Muscle of leg (tissue), 11 donors: ENCODE results near the gene ZBED3. TPM values are rescaled to one million over a fixed set of nuclear protein-coding genes. Genes with fewer than 3 reads are reported as not detected.
"Not testable (repeated sequence)": the region's sequence is repeated elsewhere in the genome, so short reads cannot be mapped to it uniquely, and the experiment has no call there.

Experiments used
- DNase-seq: peaks from one replicate; pipeline ENCODE4 v3.0.0; 2013
- H3K27ac ChIP-seq: one replicate; pipeline ENCODE4 v1.5.1; 2013; ENCODE audit warnings: mild to moderate bottlenecking, low read length, control low read depth
- H3K27me3 ChIP-seq: one replicate; pipeline ENCODE4 v1.6.1; 2013; ENCODE audit warnings: low read length; ENCODE audit not compliant: control insufficient read depth, insufficient read depth
- H3K36me3 ChIP-seq: one replicate; pipeline ENCODE4 v1.6.1; 2013; ENCODE audit warnings: low read length; ENCODE audit not compliant: control insufficient read depth, insufficient read depth
- H3K4me1 ChIP-seq: one replicate; pipeline ENCODE4 v1.6.1; 2013; ENCODE audit warnings: low read length; ENCODE audit not compliant: control insufficient read depth, insufficient read depth
- H3K4me3 ChIP-seq: one replicate; pipeline ENCODE4 v1.5.1; 2013; ENCODE audit warnings: low read length, control low read depth
- H3K9me3 ChIP-seq: replicated peaks from 2 replicates; pipeline ENCODE4 v1.6.1; 2013; ENCODE audit warnings: low read depth, low read length; ENCODE audit not compliant: control insufficient read depth
- WGBS: methylation state at CpG from one replicate; pipeline ENCODE4 v1.1.5; 2013; ENCODE audit warnings: missing lambda C conversion rate; ENCODE audit not compliant: insufficient coverage; 5-methylcytosine and 5-hydroxymethylcytosine counted together
- polyA plus RNA-seq, 8 donors: library from polyadenylated mRNA; unstranded; fragments of 120-200 nt; gene quantifications; one replicate each; pipeline versions ENCODE4 v1.2.1 to v1.2.3, GENCODE V29; 2013; ENCODE audit warnings: inconsistent platforms in 1 of 8, low replicate concordance in 1 of 8; ENCODE audit not compliant: insufficient read length in 8 of 8, insufficient read depth in 1 of 8
- total RNA-seq: library from RNA; stranded (reverse); fragments of 120-200 nt; gene quantifications from one replicate; pipeline ENCODE4 v1.2.4, GENCODE V29; 2013

Gene ZBED3
- total and polyA plus RNA-seq, 9 donors: 3.2 to 11.2 (median 8.9) TPM

GRCh38 chr5:77117161-77117560 is 30.1 kb upstream of the ZBED3 start:
- Histone ChIP-seq H3K36me3 (peaks cover 3% of the 10 kb centered on the region), H3K4me3 (no peak overlapping the region), H3K4me1 (no peaks in the 10 kb centered on the region), H3K27ac (no peak overlapping the region), H3K27me3 (no peaks in the 10 kb centered on the region), H3K9me3 (no peaks in the 10 kb centered on the region)
- peak; percentile 12 for DNase-seq
- no CpG with 5 or more reads among the region's 2 CpGs for WGBS

- WGBS: no CpG with 5 or more reads among the region's 4 CpGs
- H3K36me3 ChIP-seq, H3K4me3 ChIP-seq, H3K9me3 ChIP-seq, H3K4me1 ChIP-seq, DNase-seq, H3K27ac ChIP-seq, H3K27me3 ChIP-seq: not testable (repeated sequence)
These were observed 19.9 kb upstream of the ZBED3 start for GRCh38 chr5:77107035-77107434.

- H3K4me3 ChIP-seq: no peak overlapping the region
- no peaks in the 10 kb centered on the region for H3K9me3 ChIP-seq
- no peak for DNase-seq
- no peak overlapping the region for H3K27ac ChIP-seq
- H3K36me3 ChIP-seq: no peaks in the 10 kb centered on the region
- no peaks in the 10 kb centered on the region for H3K27me3 ChIP-seq
- H3K4me1 ChIP-seq: no peaks in the 10 kb centered on the region
These were observed 17.7 kb upstream of the ZBED3 start for GRCh38 chr5:77104813-77105212.

- no peaks in the 10 kb centered on the region for H3K9me3 ChIP-seq
- no peaks in the 10 kb centered on the region for H3K4me1 ChIP-seq
- H3K27me3 ChIP-seq: no peaks in the 10 kb centered on the region
- H3K4me3 ChIP-seq: no peak overlapping the region
- no peak for DNase-seq
- no peak overlapping the region for H3K27ac ChIP-seq
- peaks cover 4% of the 10 kb centered on the region for H3K36me3 ChIP-seq
- no CpG with 5 or more reads among the region's 1 CpG for WGBS
These were observed 16.4 kb upstream of the ZBED3 start for GRCh38 chr5:77103457-77103856.

- H3K4me1 ChIP-seq: no peaks in the 10 kb centered on the region
- H3K9me3 ChIP-seq: no peaks in the 10 kb centered on the region
- WGBS: 73% methylated on average over 3 of the region's 7 CpGs
- DNase-seq: no peak
- no peak overlapping the region for H3K27ac ChIP-seq
- H3K27me3 ChIP-seq: no peaks in the 10 kb centered on the region
- H3K4me3 ChIP-seq: no peak overlapping the region
- peaks cover 4% of the 10 kb centered on the region for H3K36me3 ChIP-seq
These were observed 15.5 kb upstream of the ZBED3 start for GRCh38 chr5:77102549-77102948.

- H3K9me3 ChIP-seq: no peaks in the 10 kb centered on the region
- no peaks in the 10 kb centered on the region for H3K27me3 ChIP-seq
- no peaks in the 10 kb centered on the region for H3K4me1 ChIP-seq
- 95% methylated on average over 3 of the region's 4 CpGs for whole genome bisulfite sequencing
- no peak overlapping the region for H3K27ac ChIP-seq
- H3K36me3 ChIP-seq: peaks cover 4% of the 10 kb centered on the region
- no peak for DNase-seq
- no peak overlapping the region for H3K4me3 ChIP-seq
These were observed 14.2 kb upstream of the ZBED3 start for GRCh38 chr5:77101298-77101697.

- H3K9me3 ChIP-seq: no peaks in the 10 kb centered on the region
- H3K36me3 ChIP-seq: peaks cover 4% of the 10 kb centered on the region
- no peak for DNase-seq
- no peak overlapping the region for H3K4me3 ChIP-seq
- H3K4me1 ChIP-seq: no peaks in the 10 kb centered on the region
- H3K27ac ChIP-seq: no peak overlapping the region
- no peaks in the 10 kb centered on the region for H3K27me3 ChIP-seq
- 91% methylated on average over 4 of the region's 4 CpGs for WGBS
These were observed 8.1 kb upstream of the ZBED3 start for GRCh38 chr5:77095189-77095588.

GRCh38 chr5:77087484-77088261 is 588 bp upstream of the ZBED3 start:
- H3K36me3 ChIP-seq: peaks cover 10% of the 10 kb centered on the region
- H3K27ac ChIP-seq: peak overlapping the region; percentile 97
- DNase-seq: peak; percentile 75
- peaks cover 12% of the 10 kb centered on the region for H3K4me1 ChIP-seq
- no peaks in the 10 kb centered on the region for H3K27me3 ChIP-seq
- peak overlapping the region; percentile 79 for H3K4me3 ChIP-seq
- WGBS: 15% methylated on average over 10 of the region's 16 CpGs
- H3K9me3 ChIP-seq: no peaks in the 10 kb centered on the region

- 0% methylated on average over 5 of the region's 6 CpGs for WGBS
- peaks cover 12% of the 10 kb centered on the region for H3K4me1 ChIP-seq
- H3K9me3 ChIP-seq: no peaks in the 10 kb centered on the region
- peak; percentile 89 for DNase-seq
- H3K27ac ChIP-seq: peak overlapping the region; percentile 97
- H3K27me3 ChIP-seq: no peaks in the 10 kb centered on the region
- peaks cover 10% of the 10 kb centered on the region for H3K36me3 ChIP-seq
- H3K4me3 ChIP-seq: peak overlapping the region; percentile 79
These were observed 757 bp downstream of the ZBED3 start for GRCh38 chr5:77086368-77086688.

- 67% methylated on average over 3 of the region's 6 CpGs for WGBS
- no peaks in the 10 kb centered on the region for H3K9me3 ChIP-seq
- H3K4me3 ChIP-seq: no peak overlapping the region
- H3K27me3 ChIP-seq: no peaks in the 10 kb centered on the region
- peaks cover 8% of the 10 kb centered on the region for H3K4me1 ChIP-seq
- no peak for DNase-seq
- no peak overlapping the region for H3K27ac ChIP-seq
- H3K36me3 ChIP-seq: peaks cover 10% of the 10 kb centered on the region
These were observed 4.0 kb downstream of the ZBED3 start for GRCh38 chr5:77083088-77083487.

- no CpG with 5 or more reads among the region's 1 CpG for WGBS
- Histone ChIP-seq H3K36me3 (peaks cover 10% of the 10 kb centered on the region), H3K27me3 (no peaks in the 10 kb centered on the region), H3K4me3 (no peak overlapping the region), H3K27ac (no peak overlapping the region), H3K9me3 (no peaks in the 10 kb centered on the region), H3K4me1 (peaks cover under 1% of the 10 kb centered on the region)
- DNase-seq: no peak
These were observed 4.8 kb downstream of the ZBED3 start for GRCh38 chr5:77082280-77082679.
